Heart left ventricle (tissue), 16 donors: ENCODE results near the gene AVPI1. TPM values are rescaled to one million over a fixed set of nuclear protein-coding genes. Genes with fewer than 3 reads are reported as not detected.

Source experiments
- ATAC-seq, 4 donors: fragments of 200-7000 bp; cut with Tn5 transposase; one replicate each; pipeline ENCODE4 v1.9.1; 2020 to 2022; ENCODE audit warnings: moderate library complexity in 4 of 4, mild to moderate bottlenecking in 3 of 4, moderate number of reproducible peaks in 1 of 4
- DNase-seq, 5 donors: peaks; one replicate each; pipeline ENCODE4 v3.0.0-alpha.2; 2020
- H3K27ac ChIP-seq, 12 donors: fragments of 200-600 bp; sonication (generic) in 4 of 12; one replicate each; pipeline versions ENCODE4 v1.5.0 to v1.8.0; 2016 to 2022; ENCODE audit warnings: mild to moderate bottlenecking in 2 of 12
- H3K27me3 ChIP-seq, 9 donors: fragments of 200-600 bp; sonication (generic) in 2 of 9; one replicate each; pipeline versions ENCODE4 v1.5.1 to v1.8.0; 2016 to 2022; ENCODE audit warnings: mild to moderate bottlenecking in 3 of 9
- H3K36me3 ChIP-seq, 9 donors: fragments of 200-600 bp; sonication (generic) in 2 of 9; one replicate each; pipeline versions ENCODE4 v1.5.0 to v1.8.0; 2018 to 2022; ENCODE audit warnings: mild to moderate bottlenecking in 2 of 9
- H3K4me1 ChIP-seq, 12 donors: fragments of 200-600 bp; sonication (generic) in 4 of 12; one replicate each; pipeline versions ENCODE4 v1.5.0 to v1.8.0; 2016 to 2022; ENCODE audit warnings: mild to moderate bottlenecking in 3 of 12
- H3K4me3 ChIP-seq, 12 donors: fragments of 200-600 bp; sonication (generic) in 4 of 12; one replicate each; pipeline versions ENCODE4 v1.5.0 to v1.8.0; 2017 to 2022; ENCODE audit warnings: mild to moderate bottlenecking in 9 of 12, moderate library complexity in 4 of 12
- H3K9me3 ChIP-seq, 12 donors: fragments of 200-600 bp; sonication (generic) in 4 of 12; one replicate each; pipeline versions ENCODE4 v1.5.0 to v1.8.0; 2016 to 2022; ENCODE audit warnings: mild to moderate bottlenecking in 1 of 12
- POLR2A ChIP-seq, 2 donors: fragments of 450-650 bp; IDR thresholded peaks; one replicate each; pipeline ENCODE4 v1.6.1; 2017; ENCODE audit warnings: antibody characterized with exemption in 2 of 2, mild to moderate bottlenecking in 2 of 2, moderate library complexity in 2 of 2
- WGBS, 4 donors: extraction: QIAGEN DNeasy Blood & Tissue Kit in 2 of 4; methylation state at CpG; one replicate each; pipeline versions ENCODE4 v1.1.5 to v1.1.7; 2013 to 2018; 5-methylcytosine and 5-hydroxymethylcytosine counted together
- intact Hi-C, 10 donors: fragments of 100-400 bp; cut with DNase I; formaldehyde crosslinking; loops; one replicate each; pipeline versions ENCODE4 v1.11.1 to v1.14.2; 2022
- polyA plus RNA-seq, 2 donors: library from polyadenylated mRNA; stranded (reverse); fragments of 200-250 nt; gene quantifications; one replicate each; pipeline ENCODE4 v1.2.3, GENCODE V29; 2013
- total RNA-seq, 9 donors: library from RNA; depleted of rRNA in 2 of 9; stranded (reverse); fragments of >200 nt in 2 of 9; fragmentation: NEBNext Ultra II Directional in 3 of 9; extraction: Animal tissue kit (Norgen Biotek cat#: 25700) in 3 of 9; gene quantifications; one replicate each; pipeline versions ENCODE4 v1.1.0 to v1.2.4, GENCODE V29; 2016 to 2023
- TF ChIP-seq, protein P1 (sequence below), 12 donors: fragments of 200-600 bp; sonication (generic) in 4 of 12; IDR thresholded peaks; one replicate each; pipeline versions ENCODE4 v1.5.0 to v1.8.0; 2018 to 2022; ENCODE audit warnings: antibody characterized with exemption in 12 of 12, mild to moderate bottlenecking in 5 of 12
- donor health status: ischemic (EF 13 %, LVEDD 7.1; RV severe dilation, severe dysfunction).
- donor health status: healthy with polysubstance abuse.
- donor health status: DM: no; HTN: yes; CAD: no.
- donor health status: DM: no; HTN: no; CAD: no.
- donor health status: ischemic (EF 25% LVEDD 6.9; RV normal size, moderate dysfunction).
- donor health status: ischemic (EF 25% LVEDD 5.7; RV mildly dilated, moderate dysfunction).
- donor health status: healthy.
- donor health status: DM: yes; HTN: yes; CAD: no.
- donor health status: ischemic (EF 35%, LVEDD 5.7; RV mildly dilated, moderate dysfunction).
- donor health status: nonischemic (EF 11% LVEDD 7.7; RV severe dilation, severe dysfunction).
- donor health status: DM: yes; HTN: yes; CAD: no.
- donor health status: PGD.
- donor health status: ischemic (EF 29% LVEDD 5.4; RV normal size, mild dysfunction).
- donor health status: nonischemic (EF 23%, LVEDD 6.1; RV moderate dilation, normal function).

Gene AVPI1
- total and polyA plus RNA-seq, 11 donors: 6.6 to 38.6 (median 9.9) TPM

DNA sequence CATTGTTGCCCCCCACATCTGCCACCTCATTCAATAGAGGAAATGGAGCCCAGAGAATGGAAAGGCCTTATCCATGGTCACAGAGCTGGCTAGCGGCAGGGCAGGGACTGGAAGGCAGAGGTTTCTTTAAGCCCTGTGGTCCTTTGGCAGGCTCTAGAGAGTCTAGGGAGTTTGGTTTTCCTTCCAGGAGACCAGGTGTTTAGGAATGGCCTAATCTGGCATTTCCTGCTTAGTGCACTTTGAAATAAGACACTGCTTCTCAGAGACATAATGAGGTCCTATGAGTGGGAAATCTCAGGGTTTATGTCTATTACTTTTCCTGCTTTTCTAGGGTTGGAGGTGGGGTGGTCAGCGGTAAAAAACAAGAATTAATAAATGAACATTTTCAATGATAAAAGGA is 32.6 kb upstream of the AVPI1 start:
- DNase-seq (no peak), ATAC-seq (no peak)
- Histone ChIP-seq H3K27me3 (no peaks in the 10 kb centered on the region), H3K4me3 (no peak overlapping the region), H3K9me3 (no peaks in the 10 kb centered on the region), H3K27ac (peak overlapping the region in 3 of 12 donors; percentile 25 to 71 (median 26)), H3K4me1 (peaks cover 0 to 50% (median 18%) of the 10 kb centered on the region in 12 donors), H3K36me3 (peaks cover 0 to 20% (median 0%) of the 10 kb centered on the region in 9 donors)
- 87 to 96% (median 90%) methylated on average over 2 of the region's 2 CpGs for WGBS, 4 donors
- intact Hi-C loops: no loop called here
- TF ChIP-seq POLR2A (IDR thresholded peaks at IDR 0.05): no peak
- TF ChIP-seq, protein P1, sequence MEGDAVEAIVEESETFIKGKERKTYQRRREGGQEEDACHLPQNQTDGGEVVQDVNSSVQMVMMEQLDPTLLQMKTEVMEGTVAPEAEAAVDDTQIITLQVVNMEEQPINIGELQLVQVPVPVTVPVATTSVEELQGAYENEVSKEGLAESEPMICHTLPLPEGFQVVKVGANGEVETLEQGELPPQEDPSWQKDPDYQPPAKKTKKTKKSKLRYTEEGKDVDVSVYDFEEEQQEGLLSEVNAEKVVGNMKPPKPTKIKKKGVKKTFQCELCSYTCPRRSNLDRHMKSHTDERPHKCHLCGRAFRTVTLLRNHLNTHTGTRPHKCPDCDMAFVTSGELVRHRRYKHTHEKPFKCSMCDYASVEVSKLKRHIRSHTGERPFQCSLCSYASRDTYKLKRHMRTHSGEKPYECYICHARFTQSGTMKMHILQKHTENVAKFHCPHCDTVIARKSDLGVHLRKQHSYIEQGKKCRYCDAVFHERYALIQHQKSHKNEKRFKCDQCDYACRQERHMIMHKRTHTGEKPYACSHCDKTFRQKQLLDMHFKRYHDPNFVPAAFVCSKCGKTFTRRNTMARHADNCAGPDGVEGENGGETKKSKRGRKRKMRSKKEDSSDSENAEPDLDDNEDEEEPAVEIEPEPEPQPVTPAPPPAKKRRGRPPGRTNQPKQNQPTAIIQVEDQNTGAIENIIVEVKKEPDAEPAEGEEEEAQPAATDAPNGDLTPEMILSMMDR (IDR thresholded peaks at IDR 0.05): no peak

DNA sequence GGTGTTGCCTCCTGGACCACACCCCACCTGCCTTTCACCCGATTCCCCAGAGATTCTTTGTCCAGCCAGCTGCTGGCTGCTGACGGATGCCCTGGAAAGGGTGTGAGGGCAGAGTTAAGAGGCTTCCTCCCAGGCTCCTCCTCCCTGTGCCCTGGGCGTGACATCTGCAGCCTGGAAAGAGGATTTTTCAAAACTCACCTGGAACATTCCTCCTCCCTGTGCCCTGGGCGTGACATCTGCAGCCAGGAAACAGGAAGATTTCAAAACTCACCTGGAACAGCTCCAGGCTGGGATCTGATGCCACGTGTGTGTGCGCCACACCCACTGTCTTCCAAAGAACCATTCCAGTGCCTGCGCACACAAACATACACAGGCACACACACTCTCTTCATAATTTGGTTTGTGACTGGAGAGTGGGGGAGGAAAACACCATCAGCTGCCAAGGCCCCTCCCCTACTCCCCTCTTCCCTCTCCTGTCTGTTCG is 31.7 kb upstream of the AVPI1 start:
- Histone ChIP-seq H3K27me3 (no peaks in the 10 kb centered on the region), H3K4me3 (no peak overlapping the region), H3K9me3 (no peaks in the 10 kb centered on the region), H3K4me1 (peaks cover 0 to 50% (median 22%) of the 10 kb centered on the region in 12 donors), H3K27ac (peak overlapping the region in 6 of 12 donors; percentile 25 to 71 (median 28)), H3K36me3 (peaks cover 0 to 20% (median 0%) of the 10 kb centered on the region in 9 donors)
- TF ChIP-seq, protein P1 (IDR thresholded peaks at IDR 0.05): no peak
- TF ChIP-seq POLR2A (IDR thresholded peaks at IDR 0.05): no peak
- no peak for ATAC-seq
- DNase-seq: no peak
- 46 to 58% (median 54%) methylated on average over 8 of the region's 8 CpGs for WGBS, 4 donors
- intact Hi-C loops: no loop called here

DNA sequence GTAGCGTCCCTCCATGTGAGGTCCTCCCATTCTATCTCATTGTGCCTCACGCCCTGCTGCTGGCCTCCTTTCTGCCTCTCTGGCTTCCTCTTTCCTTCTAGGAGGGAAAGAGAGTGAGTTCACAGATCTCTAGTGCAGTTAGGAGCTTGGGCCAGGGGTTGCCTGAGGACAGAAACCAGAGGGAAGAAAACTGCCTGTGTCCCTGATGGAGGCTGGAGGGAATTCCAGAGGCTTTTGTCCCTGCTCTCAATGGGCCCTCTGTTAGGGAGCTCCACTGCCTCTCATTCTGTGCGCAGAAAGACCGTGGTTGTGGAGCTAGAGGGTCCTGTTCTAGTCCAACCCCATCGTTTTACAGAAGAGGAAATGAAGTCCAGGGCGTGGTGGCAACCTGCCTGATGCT is 31.1 kb upstream of the AVPI1 start:
- ATAC-seq: no peak
- intact Hi-C loops: no loop called here
- Histone ChIP-seq H3K36me3 (peaks cover 0 to 20% (median 0%) of the 10 kb centered on the region in 9 donors), H3K27me3 (no peaks in the 10 kb centered on the region), H3K4me1 (peaks cover 0 to 52% (median 25%) of the 10 kb centered on the region in 12 donors), H3K9me3 (no peaks in the 10 kb centered on the region), H3K4me3 (no peak overlapping the region), H3K27ac (peak overlapping the region in 6 of 12 donors; percentile 25 to 71 (median 28))
- TF ChIP-seq POLR2A (IDR thresholded peaks at IDR 0.05): no peak
- TF ChIP-seq, protein P1 (IDR thresholded peaks at IDR 0.05): no peak
- DNase-seq: no peak
- WGBS, 4 donors: 54 to 72% (median 66%) methylated on average over 6 of the region's 6 CpGs

DNA sequence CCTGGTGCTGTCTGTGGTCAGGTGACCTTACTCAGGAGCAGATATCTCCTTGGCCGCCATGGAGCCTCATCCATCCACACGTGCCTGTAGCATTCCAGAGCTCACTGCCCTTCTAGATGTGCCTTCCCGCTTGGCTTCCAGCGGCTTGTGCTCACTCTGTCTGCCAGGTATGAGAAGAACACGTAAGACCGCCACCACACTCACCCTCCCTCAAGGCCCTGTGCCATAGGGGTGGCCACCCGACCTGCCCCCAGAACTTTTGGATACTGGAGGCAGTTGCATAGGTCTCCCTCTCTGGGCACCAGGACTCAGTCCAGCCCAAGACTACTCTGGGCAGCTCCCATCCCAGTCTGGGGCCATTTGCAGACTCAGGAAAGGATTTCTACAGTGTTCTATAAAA is 30.6 kb upstream of the AVPI1 start:
- TF ChIP-seq, protein P1 (IDR thresholded peaks at IDR 0.05): no peak
- no peak for TF ChIP-seq POLR2A (IDR thresholded peaks at IDR 0.05)
- Histone ChIP-seq H3K36me3 (peaks cover 0 to 20% (median 0%) of the 10 kb centered on the region in 9 donors), H3K27me3 (no peaks in the 10 kb centered on the region), H3K4me3 (no peak overlapping the region), H3K9me3 (no peaks in the 10 kb centered on the region), H3K4me1 (peaks cover 0 to 57% (median 28%) of the 10 kb centered on the region in 12 donors), H3K27ac (peak overlapping the region in 3 of 12 donors; percentile 25 to 71 (median 28))
- ATAC-seq: no peak
- DNase-seq: no peak
- 90 to 93% (median 91%) methylated on average over 7 of the region's 7 CpGs for WGBS, 4 donors
- intact Hi-C loops: no loop called here
